Measurements from ENCODE around the gene NOPCHAP1. TPM values are rescaled to one million over a fixed set of nuclear protein-coding genes. Genes with fewer than 3 reads are reported as not detected.

The NOPCHAP1 gene
- total RNA-seq, 1 experiment from 2014 or later, result 25.6 TPM

DNA sequence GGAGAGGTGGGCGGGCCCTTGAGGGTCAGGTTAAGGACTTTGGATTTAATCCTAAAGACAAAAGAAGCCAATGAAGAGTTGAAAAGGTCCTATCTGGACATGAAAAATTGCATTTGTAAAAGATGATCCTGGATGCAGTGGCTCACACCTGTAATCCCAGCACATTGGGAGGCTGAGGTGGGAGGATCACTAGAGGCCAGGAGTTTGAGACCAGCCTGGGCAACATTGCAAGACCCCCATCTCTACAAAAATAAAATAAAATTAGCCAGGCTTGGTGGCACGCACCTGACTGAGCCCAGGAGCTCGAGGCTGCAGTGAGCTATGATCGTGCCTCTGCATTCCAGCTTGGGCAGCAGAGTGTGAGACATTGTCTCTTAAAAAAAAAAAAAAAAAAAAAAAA, 25.7 kb upstream of the NOPCHAP1 start:
- POLR2A ChIA-PET, result no interaction called here
- ATAC-seq, result no peak
- no peak for DNase-seq (ENCODE audit: low read depth, low spot score)
- intact Hi-C loops (cut with micrococcal nuclease), result no loop called here
- Histone ChIP-seq H3K4me3 (replicated peaks in 1 of 2; ENCODE audit: low read depth in 1 of 2, low read length in 2 of 2) (no peak overlapping the region), H3K9ac (ENCODE audit: low read length) (no peak overlapping the region), H3K9me3 (ENCODE audit: control insufficient read depth in 1 of 2, insufficient read depth in 1 of 2, low read depth in 1 of 2, low read length in 2 of 2) (no peaks in the 10 kb centered on the region), H3K79me2 (ENCODE audit: insufficient read depth, low read length) (no peaks in the 10 kb centered on the region), H3K27ac (ENCODE audit: low read depth, low read length) (no peak overlapping the region), H3K4me2 (ENCODE audit: low read length) (no peak overlapping the region), H3K27me3 (ENCODE audit: insufficient read depth, low read length) (no peaks in the 10 kb centered on the region), H3K4me1 (ENCODE audit: control insufficient read depth in 1 of 2, insufficient read depth in 2 of 2, low read length in 2 of 2) (peaks cover 20 to 30% of the 10 kb centered on the region in 2 experiments), H2AFZ (ENCODE audit: low read depth, low read length, poor library complexity, severe bottlenecking) (no peak overlapping the region), H3K36me3 (ENCODE audit: control insufficient read depth in 1 of 2, insufficient read depth in 2 of 2, low read length in 2 of 2) (no peaks in the 10 kb centered on the region), H4K20me1 (ENCODE audit: insufficient read depth) (no peaks in the 10 kb centered on the region), H3K9me2 (ENCODE audit: insufficient read depth) (no peaks in the 10 kb centered on the region)
- no TSS peak for BruUV-seq (replicated peaks)
- RAD21 ChIA-PET (ENCODE audit: low non-redundant PET in 1 of 2, low total read pairs in 2 of 2, uncharacterized antibody in 2 of 2, unreplicated experiment in 2 of 2), result no interaction called here
- TF ChIP-seq ZNF274 (IDR thresholded peaks at IDR 0.05; ENCODE audit: low read depth, low read length) (no peak), EGR1 (IDR thresholded peaks at IDR 0.05; ENCODE audit: low read depth) (no peak), POLR2A (IDR thresholded peaks at IDR 0.05; ENCODE audit: borderline replicate concordance, extremely low read depth, insufficient read depth, insufficient read length) (no peak), JUND (IDR thresholded peaks at IDR 0.05) (no peak), ZFX (IDR thresholded peaks at IDR 0.05) (no peak)
- TF ChIP-seq, protein P1, sequence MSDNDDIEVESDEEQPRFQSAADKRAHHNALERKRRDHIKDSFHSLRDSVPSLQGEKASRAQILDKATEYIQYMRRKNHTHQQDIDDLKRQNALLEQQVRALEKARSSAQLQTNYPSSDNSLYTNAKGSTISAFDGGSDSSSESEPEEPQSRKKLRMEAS (IDR thresholded peaks at IDR 0.05), result no peak
- CTCF ChIA-PET, result no interaction called here

GRCh38 chr12:104963757-104964156, 22.4 kb upstream of the NOPCHAP1 start:
- DNase-seq (ENCODE audit: low read depth, low spot score) (no peak), ATAC-seq (no peak)
- H3K9ac ChIP-seq (ENCODE audit: low read length), result no peak overlapping the region
- no peak overlapping the region for H3K4me3 ChIP-seq (replicated peaks in 1 of 2; ENCODE audit: low read depth in 1 of 2, low read length in 2 of 2)
- no peaks in the 10 kb centered on the region for H3K79me2 ChIP-seq (ENCODE audit: insufficient read depth, low read length)
- peaks cover 15% of the 10 kb centered on the region in 2 experiments for H3K4me1 ChIP-seq (ENCODE audit: control insufficient read depth in 1 of 2, insufficient read depth in 2 of 2, low read length in 2 of 2)
- H3K36me3 ChIP-seq (ENCODE audit: control insufficient read depth in 1 of 2, insufficient read depth in 2 of 2, low read length in 2 of 2), result no peaks in the 10 kb centered on the region
- H3K9me2 ChIP-seq (ENCODE audit: insufficient read depth), result no peaks in the 10 kb centered on the region
- RAD21 ChIA-PET (ENCODE audit: low non-redundant PET in 1 of 2, low total read pairs in 2 of 2, uncharacterized antibody in 2 of 2, unreplicated experiment in 2 of 2), result no interaction called here
- CTCF ChIA-PET, result no interaction called here
- H3K9me3 ChIP-seq (ENCODE audit: control insufficient read depth in 1 of 2, insufficient read depth in 1 of 2, low read depth in 1 of 2, low read length in 2 of 2), result no peaks in the 10 kb centered on the region
- no peaks in the 10 kb centered on the region for H3K27me3 ChIP-seq (ENCODE audit: insufficient read depth, low read length)
- POLR2A ChIA-PET, result no interaction called here
- no peaks in the 10 kb centered on the region for H4K20me1 ChIP-seq (ENCODE audit: insufficient read depth)
- no peak overlapping the region for H3K27ac ChIP-seq (ENCODE audit: low read depth, low read length)
- BruUV-seq (replicated peaks), result no TSS peak
- intact Hi-C loops (cut with micrococcal nuclease), result no loop called here
- H3K4me2 ChIP-seq (ENCODE audit: low read length), result no peak overlapping the region
- H2AFZ ChIP-seq (ENCODE audit: low read depth, low read length, poor library complexity, severe bottlenecking), result no peak overlapping the region
- TF ChIP-seq POLR2A (IDR thresholded peaks at IDR 0.05; ENCODE audit: borderline replicate concordance, extremely low read depth, insufficient read depth, insufficient read length), result no peak
- TF ChIP-seq EZH2phosphoT487 (IDR thresholded peaks at IDR 0.05; ENCODE audit: borderline replicate concordance), result no peak
- no peak for TF ChIP-seq SRF (IDR thresholded peaks at IDR 0.05; ENCODE audit: low read depth)
- no peak for TF ChIP-seq RAD21 (IDR thresholded peaks at IDR 0.05; ENCODE audit: low read depth)
- TF ChIP-seq YY1 (IDR thresholded peaks at IDR 0.05; ENCODE audit: extremely low read depth, insufficient replicate concordance, low read depth, low read length), result no peak
- TF ChIP-seq, protein P2, sequence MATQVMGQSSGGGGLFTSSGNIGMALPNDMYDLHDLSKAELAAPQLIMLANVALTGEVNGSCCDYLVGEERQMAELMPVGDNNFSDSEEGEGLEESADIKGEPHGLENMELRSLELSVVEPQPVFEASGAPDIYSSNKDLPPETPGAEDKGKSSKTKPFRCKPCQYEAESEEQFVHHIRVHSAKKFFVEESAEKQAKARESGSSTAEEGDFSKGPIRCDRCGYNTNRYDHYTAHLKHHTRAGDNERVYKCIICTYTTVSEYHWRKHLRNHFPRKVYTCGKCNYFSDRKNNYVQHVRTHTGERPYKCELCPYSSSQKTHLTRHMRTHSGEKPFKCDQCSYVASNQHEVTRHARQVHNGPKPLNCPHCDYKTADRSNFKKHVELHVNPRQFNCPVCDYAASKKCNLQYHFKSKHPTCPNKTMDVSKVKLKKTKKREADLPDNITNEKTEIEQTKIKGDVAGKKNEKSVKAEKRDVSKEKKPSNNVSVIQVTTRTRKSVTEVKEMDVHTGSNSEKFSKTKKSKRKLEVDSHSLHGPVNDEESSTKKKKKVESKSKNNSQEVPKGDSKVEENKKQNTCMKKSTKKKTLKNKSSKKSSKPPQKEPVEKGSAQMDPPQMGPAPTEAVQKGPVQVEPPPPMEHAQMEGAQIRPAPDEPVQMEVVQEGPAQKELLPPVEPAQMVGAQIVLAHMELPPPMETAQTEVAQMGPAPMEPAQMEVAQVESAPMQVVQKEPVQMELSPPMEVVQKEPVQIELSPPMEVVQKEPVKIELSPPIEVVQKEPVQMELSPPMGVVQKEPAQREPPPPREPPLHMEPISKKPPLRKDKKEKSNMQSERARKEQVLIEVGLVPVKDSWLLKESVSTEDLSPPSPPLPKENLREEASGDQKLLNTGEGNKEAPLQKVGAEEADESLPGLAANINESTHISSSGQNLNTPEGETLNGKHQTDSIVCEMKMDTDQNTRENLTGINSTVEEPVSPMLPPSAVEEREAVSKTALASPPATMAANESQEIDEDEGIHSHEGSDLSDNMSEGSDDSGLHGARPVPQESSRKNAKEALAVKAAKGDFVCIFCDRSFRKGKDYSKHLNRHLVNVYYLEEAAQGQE (IDR thresholded peaks at IDR 0.05; ENCODE audit: low read depth), result no peak
- TF ChIP-seq, protein P3, sequence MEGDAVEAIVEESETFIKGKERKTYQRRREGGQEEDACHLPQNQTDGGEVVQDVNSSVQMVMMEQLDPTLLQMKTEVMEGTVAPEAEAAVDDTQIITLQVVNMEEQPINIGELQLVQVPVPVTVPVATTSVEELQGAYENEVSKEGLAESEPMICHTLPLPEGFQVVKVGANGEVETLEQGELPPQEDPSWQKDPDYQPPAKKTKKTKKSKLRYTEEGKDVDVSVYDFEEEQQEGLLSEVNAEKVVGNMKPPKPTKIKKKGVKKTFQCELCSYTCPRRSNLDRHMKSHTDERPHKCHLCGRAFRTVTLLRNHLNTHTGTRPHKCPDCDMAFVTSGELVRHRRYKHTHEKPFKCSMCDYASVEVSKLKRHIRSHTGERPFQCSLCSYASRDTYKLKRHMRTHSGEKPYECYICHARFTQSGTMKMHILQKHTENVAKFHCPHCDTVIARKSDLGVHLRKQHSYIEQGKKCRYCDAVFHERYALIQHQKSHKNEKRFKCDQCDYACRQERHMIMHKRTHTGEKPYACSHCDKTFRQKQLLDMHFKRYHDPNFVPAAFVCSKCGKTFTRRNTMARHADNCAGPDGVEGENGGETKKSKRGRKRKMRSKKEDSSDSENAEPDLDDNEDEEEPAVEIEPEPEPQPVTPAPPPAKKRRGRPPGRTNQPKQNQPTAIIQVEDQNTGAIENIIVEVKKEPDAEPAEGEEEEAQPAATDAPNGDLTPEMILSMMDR (IDR thresholded peaks at IDR 0.05 in 2 of 3, conservative IDR thresholded peaks at IDR 0.05 in 1 of 3; ENCODE audit: borderline replicate concordance in 1 of 3, insufficient read depth in 1 of 3, low read depth in 2 of 3, low read length in 2 of 3), result no peak
- TF ChIP-seq, protein P4, sequence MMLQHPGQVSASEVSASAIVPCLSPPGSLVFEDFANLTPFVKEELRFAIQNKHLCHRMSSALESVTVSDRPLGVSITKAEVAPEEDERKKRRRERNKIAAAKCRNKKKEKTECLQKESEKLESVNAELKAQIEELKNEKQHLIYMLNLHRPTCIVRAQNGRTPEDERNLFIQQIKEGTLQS (IDR thresholded peaks at IDR 0.05), result no peak
- TF ChIP-seq ELF1 (IDR thresholded peaks at IDR 0.05; ENCODE audit: borderline replicate concordance, low read depth), result no peak
- TF ChIP-seq SIN3A (IDR thresholded peaks at IDR 0.05; ENCODE audit: low read depth), result no peak
- no peak for TF ChIP-seq SP1 (IDR thresholded peaks at IDR 0.05; ENCODE audit: low read depth)
- no peak for TF ChIP-seq EZH2 (IDR thresholded peaks at IDR 0.05)
- TF ChIP-seq, protein P1 (IDR thresholded peaks at IDR 0.05), result no peak
